H9 (cell line): ENCODE data around the gene NPLOC4. TPM values are rescaled to one million over a fixed set of nuclear protein-coding genes. Genes with fewer than 3 reads are reported as not detected.

ENCODE experiments used
- DNase-seq: peaks from one replicate; pipeline ENCODE4 v3.0.0-alpha.2; 2017
- H2AFZ ChIP-seq: one replicate; pipeline ENCODE4 v1.6.1; 2013; ENCODE audit warnings: mild to moderate bottlenecking, low read length, control low read depth, moderate library complexity
- H2AK5ac ChIP-seq: 2 replicates; pipeline ENCODE4 v1.6.1; 2013; ENCODE audit warnings: low read length, control low read depth, mixed read lengths; ENCODE audit not compliant: insufficient read length
- H2BK120ac ChIP-seq: one replicate; pipeline ENCODE4 v1.6.1; 2013; ENCODE audit warnings: low read depth, mild to moderate bottlenecking, low read length, control low read depth, inconsistent platforms; ENCODE audit not compliant: poor library complexity, severe bottlenecking
- H2BK12ac ChIP-seq: 2 replicates; pipeline ENCODE4 v1.6.1; 2013; ENCODE audit warnings: low read length, control low read depth, mixed read lengths, low read depth; ENCODE audit not compliant: insufficient read length
- H2BK15ac ChIP-seq: 2 replicates; pipeline ENCODE4 v1.6.1; 2013; ENCODE audit warnings: low read depth, low read length, control low read depth
- H2BK20ac ChIP-seq: one replicate; pipeline ENCODE4 v1.6.1; 2013; ENCODE audit warnings: low read depth, mild to moderate bottlenecking, low read length, control low read depth, inconsistent platforms; ENCODE audit not compliant: poor library complexity, severe bottlenecking
- H2BK5ac ChIP-seq: 2 replicates; pipeline ENCODE4 v1.6.1; 2013; ENCODE audit warnings: low read length, control low read depth, mixed read lengths; ENCODE audit not compliant: insufficient read length
- H3K14ac ChIP-seq: 2 replicates; pipeline ENCODE4 v1.6.1; 2013; ENCODE audit warnings: low read length, control low read depth; ENCODE audit not compliant: insufficient read depth
- H3K18ac ChIP-seq: 2 replicates; pipeline ENCODE4 v1.6.1; 2013; ENCODE audit warnings: low read depth, mild to moderate bottlenecking, mixed read lengths, low read length, control low read depth; ENCODE audit not compliant: insufficient read length
- H3K23ac ChIP-seq: 2 replicates; pipeline ENCODE4 v1.6.1; 2013; ENCODE audit warnings: low read length, control low read depth, mixed read lengths, low read depth; ENCODE audit not compliant: insufficient read length
- H3K23me2 ChIP-seq: 2 replicates; pipeline ENCODE4 v1.6.1; 2013; ENCODE audit warnings: low read depth, mild to moderate bottlenecking, mixed read lengths, low read length, control low read depth; ENCODE audit not compliant: insufficient read length, poor library complexity, severe bottlenecking
- H3K27ac ChIP-seq: 2 replicates; pipeline ENCODE4 v1.5.1; 2013; ENCODE audit warnings: low read length, control low read depth, mixed read lengths, low read depth; ENCODE audit not compliant: insufficient read length
- H3K27me3 ChIP-seq: 2 replicates; pipeline ENCODE4 v1.6.1; 2013; ENCODE audit warnings: low read length, control low read depth, inconsistent platforms; ENCODE audit not compliant: insufficient read depth
- H3K4ac ChIP-seq: 2 replicates; pipeline ENCODE4 v1.6.1; 2013; ENCODE audit warnings: low read depth, mild to moderate bottlenecking, control low read depth, inconsistent platforms, low read length, moderate library complexity
- H3K4me1 ChIP-seq: 2 replicates; pipeline ENCODE4 v1.6.1; 2013; ENCODE audit warnings: low read length, control low read depth, inconsistent platforms; ENCODE audit not compliant: insufficient read depth
- H3K4me2 ChIP-seq: 2 replicates; pipeline ENCODE4 v1.6.1; 2013; ENCODE audit warnings: low read length, control low read depth, mixed read lengths; ENCODE audit not compliant: insufficient read length, insufficient read depth
- H3K56ac ChIP-seq: 2 replicates; pipeline ENCODE4 v1.6.1; 2013; ENCODE audit warnings: low read depth, mild to moderate bottlenecking, mixed read lengths, low read length, control low read depth; ENCODE audit not compliant: insufficient read length
- H3K79me1 ChIP-seq: 2 replicates; pipeline ENCODE4 v1.6.1; 2013; ENCODE audit warnings: low read depth, mild to moderate bottlenecking, moderate library complexity, low read length, control low read depth, inconsistent platforms; ENCODE audit not compliant: insufficient read depth, poor library complexity, severe bottlenecking
- H3K79me2 ChIP-seq: 2 replicates; pipeline ENCODE4 v1.6.1; 2013; ENCODE audit warnings: low read length, control low read depth, inconsistent platforms; ENCODE audit not compliant: insufficient read depth
- H3K9ac ChIP-seq: 2 replicates; pipeline ENCODE4 v1.6.1; 2013; ENCODE audit warnings: low read length, control low read depth, mixed read lengths; ENCODE audit not compliant: insufficient read length; ENCODE audit errors: extremely low read depth
- H3K9me3 ChIP-seq: one replicate; pipeline ENCODE4 v1.6.1; 2013; ENCODE audit warnings: low read depth, low read length, inconsistent platforms; ENCODE audit not compliant: control insufficient read depth
- H3T11ph ChIP-seq: one replicate; pipeline ENCODE4 v1.6.1; 2013; ENCODE audit warnings: mild to moderate bottlenecking, low read length, control low read depth, inconsistent platforms
- H4K20me1 ChIP-seq: one replicate; pipeline ENCODE4 v1.6.1; 2013; ENCODE audit not compliant: control insufficient read depth, insufficient read length, insufficient read depth
- H4K5ac ChIP-seq: 2 replicates; pipeline ENCODE4 v1.6.1; 2013; ENCODE audit warnings: low read depth, mild to moderate bottlenecking, mixed read lengths, low read length, control low read depth; ENCODE audit not compliant: insufficient read length
- H4K8ac ChIP-seq: replicated peaks from 2 replicates; pipeline ENCODE4 v1.6.1; 2013; ENCODE audit warnings: low read length, control low read depth, mixed read lengths, low read depth; ENCODE audit not compliant: insufficient read length
- H4K91ac ChIP-seq: 2 replicates; pipeline ENCODE4 v1.6.1; 2013; ENCODE audit warnings: low read depth, mild to moderate bottlenecking, moderate library complexity, mixed read lengths, low read length, control low read depth; ENCODE audit not compliant: insufficient read length
- H3K27ac Mint-ChIP-seq, 3 experiments: 2 replicates in 2 of 3; 3 replicates in 1 of 3; pipeline ENCODE4 v1.8.0; 2020 to 2021; ENCODE audit warnings: mixed read lengths in 3 of 3, mild to moderate bottlenecking in 1 of 3, moderate library complexity in 1 of 3
- H3K27me3 Mint-ChIP-seq: 2 replicates; pipeline ENCODE4 v1.8.0; 2021; ENCODE audit warnings: low read depth, mild to moderate bottlenecking, moderate library complexity, mixed read lengths
- H3K36me3 Mint-ChIP-seq, 3 experiments: 2 replicates in 2 of 3; 3 replicates in 1 of 3; pipeline ENCODE4 v1.8.0; 2020 to 2021; ENCODE audit warnings: low read depth in 3 of 3, mixed read lengths in 3 of 3; ENCODE audit not compliant: insufficient read depth in 1 of 3
- H3K4me1 Mint-ChIP-seq, 2 experiments: 2 replicates each; pipeline ENCODE4 v1.8.0; 2020; ENCODE audit warnings: mixed read lengths in 2 of 2
- H3K4me3 Mint-ChIP-seq, 2 experiments: 2 replicates in 1 of 2; 3 replicates in 1 of 2; pipeline ENCODE4 v1.8.0; 2020 to 2021; ENCODE audit warnings: mild to moderate bottlenecking in 2 of 2, mixed read lengths in 2 of 2, moderate library complexity in 1 of 2
- H3K9me3 Mint-ChIP-seq, 2 experiments: 2 replicates in 1 of 2; 3 replicates in 1 of 2; pipeline ENCODE4 v1.8.0; 2020; ENCODE audit warnings: mild to moderate bottlenecking in 2 of 2, mixed read lengths in 2 of 2, moderate library complexity in 1 of 2
- CTCF ChIP-seq: fragments of 200-600 bp; sonication (generic); conservative IDR thresholded peaks from 3 replicates; pipeline ENCODE4 v1.8.0; 2021; ENCODE audit warnings: antibody characterized with exemption, mild to moderate bottlenecking
- WGBS: extraction: QIAGEN DNeasy Blood & Tissue Kit; methylation state at CpG from one replicate; pipeline ENCODE4 v1.1.7; 2013; ENCODE audit warnings: missing lambda C conversion rate, low lambda C conversion rate, mixed read lengths; ENCODE audit not compliant: insufficient read length; ENCODE audit errors: extremely low coverage; 5-methylcytosine and 5-hydroxymethylcytosine counted together
- total RNA-seq: library from RNA; stranded (reverse); gene quantifications from 2 replicates; pipeline ENCODE4 v1.2.1, GENCODE V29; 2021

The NPLOC4 gene
- total RNA-seq, 1 experiment from 2014 or later = 103 TPM

GRCh38 chr17:81509207-81509971 is 127.5 kb downstream of the NPLOC4 start:
- no peak overlapping the region for H4K91ac ChIP-seq
- DNase-seq = peak; percentile 31
- no peak overlapping the region for H3K4ac ChIP-seq
- Mint-ChIP-seq H3K27me3 (peaks cover 12% of the 10 kb centered on the region), H3K36me3 (peaks cover 38 to 45% (median 38%) of the 10 kb centered on the region in 3 experiments), H3K9me3 (peaks cover 7 to 22% of the 10 kb centered on the region in 2 experiments; a peak in 4 of 5 replicates), H3K4me1 (peaks cover 17 to 26% of the 10 kb centered on the region in 2 experiments), H3K27ac (peak overlapping the region in 2 of 3 experiments; percentile 76 to 95; a peak in 4 of 7 replicates), H3K4me3 (peak overlapping the region; percentile 97 to 100)
- no peak overlapping the region for H3T11ph ChIP-seq
- no peaks in the 10 kb centered on the region for H3K4me1 ChIP-seq
- H3K23ac ChIP-seq = no peak overlapping the region
- no peak overlapping the region for H3K14ac ChIP-seq
- no peaks in the 10 kb centered on the region for H4K20me1 ChIP-seq
- H2BK5ac ChIP-seq = no peak overlapping the region
- no peak overlapping the region for H4K5ac ChIP-seq
- H3K4me2 ChIP-seq = peak overlapping the region; percentile 97
- no peak overlapping the region for H2BK12ac ChIP-seq
- no peak overlapping the region for H3K27ac ChIP-seq
- no peak overlapping the region for H2AFZ ChIP-seq
- TF ChIP-seq CTCF = no peak
- H3K23me2 ChIP-seq = peaks cover 31% of the 10 kb centered on the region
- no CpG with 5 or more reads among the region's 12 CpGs for WGBS
- no peak overlapping the region for H2BK20ac ChIP-seq
- no peak overlapping the region for H4K8ac ChIP-seq
- no peaks in the 10 kb centered on the region for H3K79me1 ChIP-seq
- H2BK15ac ChIP-seq = no peak overlapping the region
- H3K56ac ChIP-seq = no peak overlapping the region
- no peaks in the 10 kb centered on the region for H3K9me3 ChIP-seq
- peak overlapping the region; percentile 32 for H3K9ac ChIP-seq
- no peak overlapping the region for H2BK120ac ChIP-seq
- H2AK5ac ChIP-seq = no peak overlapping the region
- peaks cover 19% of the 10 kb centered on the region; the same call in 1 of the 2 replicates for H3K79me2 ChIP-seq
- no peaks in the 10 kb centered on the region for H3K27me3 ChIP-seq
- H3K18ac ChIP-seq = no peak overlapping the region
